Upper lobe of right lung (tissue), 1 donor: ENCODE measurements around the gene POLN. TPM values are rescaled to one million over a fixed set of nuclear protein-coding genes. Genes with fewer than 3 reads are reported as not detected.

Experiments used
- ATAC-seq: fragments of 200-7000 bp; cut with Tn5 transposase; one replicate; pipeline ENCODE4 v1.9.1; 2020; ENCODE audit warnings: mild to moderate bottlenecking, moderate library complexity
- DNase-seq: peaks from one replicate; pipeline ENCODE4 v3.0.0-alpha.2; 2020
- H3K27ac ChIP-seq: fragments of 200-600 bp; one replicate; pipeline ENCODE4 v1.8.0; 2022
- H3K27me3 ChIP-seq: fragments of 200-600 bp; one replicate; pipeline ENCODE4 v1.8.0; 2022; ENCODE audit warnings: mild to moderate bottlenecking
- H3K36me3 ChIP-seq: fragments of 200-600 bp; one replicate; pipeline ENCODE4 v1.8.0; 2022
- H3K4me1 ChIP-seq: fragments of 200-600 bp; one replicate; pipeline ENCODE4 v1.8.0; 2022
- H3K4me3 ChIP-seq: fragments of 200-600 bp; one replicate; pipeline ENCODE4 v1.8.0; 2022; ENCODE audit warnings: mild to moderate bottlenecking
- H3K9me3 ChIP-seq: fragments of 200-600 bp; one replicate; pipeline ENCODE4 v1.8.0; 2022
- CTCF ChIP-seq: fragments of 200-600 bp; IDR thresholded peaks from one replicate; pipeline ENCODE4 v1.8.0; 2022; ENCODE audit warnings: antibody characterized with exemption
- intact Hi-C: fragments of 100-400 bp; cut with DNase I; formaldehyde crosslinking; loops from one replicate; pipeline ENCODE4 v1.11.0; 2022
- total RNA-seq: library from RNA; stranded (reverse); fragmentation: NEBNext Ultra II Directional; extraction: Animal tissue kit (Norgen Biotek cat#: 25700); gene quantifications from one replicate; pipeline ENCODE4 v1.2.1, GENCODE V29; 2021
- donor health status: DM: no; HTN: yes; CAD: no; lungs with severe emphysema.

POLN gene
- total RNA-seq, 1 donor from 2014 or later: 2.7 TPM

GRCh38 chr4:2243681-2244380, 1.9 kb upstream of the POLN start:
- peak; percentile 69 for DNase-seq
- no peaks in the 10 kb centered on the region for H3K27me3 ChIP-seq
- H3K27ac ChIP-seq: peak overlapping the region; percentile 34
- ATAC-seq: peak; percentile 42
- peaks cover 40% of the 10 kb centered on the region for H3K4me1 ChIP-seq
- TF ChIP-seq CTCF: peak; percentile 34
- intact Hi-C loops: no loop called here
- H3K36me3 ChIP-seq: peaks cover 11% of the 10 kb centered on the region
- no peak overlapping the region for H3K4me3 ChIP-seq
- H3K9me3 ChIP-seq: no peaks in the 10 kb centered on the region

GRCh38 chr4:2241003-2241402, 918 bp downstream of the POLN start:
- Histone ChIP-seq H3K9me3 (no peaks in the 10 kb centered on the region), H3K36me3 (peaks cover 2% of the 10 kb centered on the region), H3K4me3 (peak overlapping the region; percentile 96), H3K27me3 (no peaks in the 10 kb centered on the region), H3K27ac (peak overlapping the region; percentile 76), H3K4me1 (peaks cover 53% of the 10 kb centered on the region)
- no peak for DNase-seq
- intact Hi-C loops: no loop called here
- no peak for TF ChIP-seq CTCF
- no peak for ATAC-seq

- DNase-seq: no peak
- Histone ChIP-seq H3K4me3 (no peak overlapping the region), H3K27ac (no peak overlapping the region), H3K36me3 (peaks cover 18% of the 10 kb centered on the region), H3K27me3 (no peaks in the 10 kb centered on the region), H3K9me3 (no peaks in the 10 kb centered on the region), H3K4me1 (peaks cover 32% of the 10 kb centered on the region)
- ATAC-seq: no peak
- TF ChIP-seq CTCF: no peak
- intact Hi-C loops: loop anchor here (10.0 kb wide), 1 partner anchor 188 kb away; no protein-coding TSS in a partner anchor
These were observed 4.8 kb downstream of the POLN start for GRCh38 chr4:2236944-2237666.

- H3K4me1 ChIP-seq: no peaks in the 10 kb centered on the region
- no peak for ATAC-seq
- no peak for DNase-seq
- H3K27me3 ChIP-seq: no peaks in the 10 kb centered on the region
- H3K9me3 ChIP-seq: no peaks in the 10 kb centered on the region
- intact Hi-C loops: loop anchor here (10.0 kb wide), 1 partner anchor 194 kb away; no protein-coding TSS in a partner anchor
- peaks cover 29% of the 10 kb centered on the region for H3K36me3 ChIP-seq
- TF ChIP-seq CTCF: no peak
- no peak overlapping the region for H3K27ac ChIP-seq
- H3K4me3 ChIP-seq: no peak overlapping the region
These were observed 10.8 kb downstream of the POLN start for GRCh38 chr4:2231082-2231481.

- H3K27ac ChIP-seq: no peak overlapping the region
- intact Hi-C loops: no loop called here
- no peak overlapping the region for H3K4me3 ChIP-seq
- no peaks in the 10 kb centered on the region for H3K9me3 ChIP-seq
- peaks cover 16% of the 10 kb centered on the region for H3K36me3 ChIP-seq
- no peak for TF ChIP-seq CTCF
- DNase-seq (no peak), ATAC-seq (no peak)
- H3K27me3 ChIP-seq: no peaks in the 10 kb centered on the region
- no peaks in the 10 kb centered on the region for H3K4me1 ChIP-seq
These were observed 15.7 kb downstream of the POLN start for GRCh38 chr4:2226261-2226660.
